Ishikawa (cell line): ENCODE results near the gene PRPF31.

ENCODE experiments used
- NFIC ChIP-seq: IDR thresholded peaks from 2 replicates; pipeline ENCODE4 v1.6.1; 2012
- RAD21 ChIP-seq: IDR thresholded peaks from 2 replicates; pipeline ENCODE4 v1.6.1; 2012; ENCODE audit warnings: low read depth
- TCF12 ChIP-seq: IDR thresholded peaks from 2 replicates; pipeline ENCODE4 v1.6.1; 2012; ENCODE audit warnings: low read depth

- TF ChIP-seq NFIC (no peak), TCF12 (no peak), RAD21 (no peak)
Measured at GRCh38 chr19:54149021-54149812, 33.7 kb downstream of the PRPF31 start.
